ENCODE data around the gene MTFP1.
"Not testable (repeated sequence)": the region's sequence is repeated elsewhere in the genome, so short reads cannot be mapped to it uniquely, and the experiment has no call there.

GRCh38 chr22:30451488-30451887, 25.9 kb downstream of the MTFP1 start:
- not testable (repeated sequence) for TF ChIP-seq CHD2 (IDR thresholded peaks at IDR 0.05; ENCODE audit: low read depth, low read length); ETS2 (tag; IDR thresholded peaks at IDR 0.05; ENCODE audit: borderline replicate concordance, poor library complexity, severe bottlenecking)
- TF ChIP-seq, protein P1, sequence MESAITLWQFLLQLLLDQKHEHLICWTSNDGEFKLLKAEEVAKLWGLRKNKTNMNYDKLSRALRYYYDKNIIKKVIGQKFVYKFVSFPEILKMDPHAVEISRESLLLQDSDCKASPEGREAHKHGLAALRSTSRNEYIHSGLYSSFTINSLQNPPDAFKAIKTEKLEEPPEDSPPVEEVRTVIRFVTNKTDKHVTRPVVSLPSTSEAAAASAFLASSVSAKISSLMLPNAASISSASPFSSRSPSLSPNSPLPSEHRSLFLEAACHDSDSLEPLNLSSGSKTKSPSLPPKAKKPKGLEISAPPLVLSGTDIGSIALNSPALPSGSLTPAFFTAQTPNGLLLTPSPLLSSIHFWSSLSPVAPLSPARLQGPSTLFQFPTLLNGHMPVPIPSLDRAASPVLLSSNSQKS (CRISPR knock-in tag; IDR thresholded peaks at IDR 0.05): not testable (repeated sequence)
